Heart left ventricle (tissue), 16 donors: ENCODE data around the gene CYP19A1. TPM values are rescaled to one million over a fixed set of nuclear protein-coding genes. Genes with fewer than 3 reads are reported as not detected.

Experiments
- ATAC-seq, 4 donors: fragments of 200-7000 bp; cut with Tn5 transposase; one replicate each; pipeline ENCODE4 v1.9.1; 2020 to 2022; ENCODE audit warnings: moderate library complexity in 4 of 4, mild to moderate bottlenecking in 3 of 4, moderate number of reproducible peaks in 1 of 4
- DNase-seq, 5 donors: peaks; one replicate each; pipeline ENCODE4 v3.0.0-alpha.2; 2020
- H3K27ac ChIP-seq, 12 donors: fragments of 200-600 bp; sonication (generic) in 4 of 12; one replicate each; pipeline versions ENCODE4 v1.5.0 to v1.8.0; 2016 to 2022; ENCODE audit warnings: mild to moderate bottlenecking in 2 of 12
- H3K27me3 ChIP-seq, 9 donors: fragments of 200-600 bp; sonication (generic) in 2 of 9; one replicate each; pipeline versions ENCODE4 v1.5.1 to v1.8.0; 2016 to 2022; ENCODE audit warnings: mild to moderate bottlenecking in 3 of 9
- H3K36me3 ChIP-seq, 9 donors: fragments of 200-600 bp; sonication (generic) in 2 of 9; one replicate each; pipeline versions ENCODE4 v1.5.0 to v1.8.0; 2018 to 2022; ENCODE audit warnings: mild to moderate bottlenecking in 2 of 9
- H3K4me1 ChIP-seq, 12 donors: fragments of 200-600 bp; sonication (generic) in 4 of 12; one replicate each; pipeline versions ENCODE4 v1.5.0 to v1.8.0; 2016 to 2022; ENCODE audit warnings: mild to moderate bottlenecking in 3 of 12
- H3K4me3 ChIP-seq, 12 donors: fragments of 200-600 bp; sonication (generic) in 4 of 12; one replicate each; pipeline versions ENCODE4 v1.5.0 to v1.8.0; 2017 to 2022; ENCODE audit warnings: mild to moderate bottlenecking in 9 of 12, moderate library complexity in 4 of 12
- H3K9me3 ChIP-seq, 12 donors: fragments of 200-600 bp; sonication (generic) in 4 of 12; one replicate each; pipeline versions ENCODE4 v1.5.0 to v1.8.0; 2016 to 2022; ENCODE audit warnings: mild to moderate bottlenecking in 1 of 12
- POLR2A ChIP-seq, 2 donors: fragments of 450-650 bp; IDR thresholded peaks; one replicate each; pipeline ENCODE4 v1.6.1; 2017; ENCODE audit warnings: antibody characterized with exemption in 2 of 2, mild to moderate bottlenecking in 2 of 2, moderate library complexity in 2 of 2
- WGBS, 4 donors: extraction: QIAGEN DNeasy Blood & Tissue Kit in 2 of 4; methylation state at CpG; one replicate each; pipeline versions ENCODE4 v1.1.5 to v1.1.7; 2013 to 2018; 5-methylcytosine and 5-hydroxymethylcytosine counted together
- intact Hi-C, 10 donors: fragments of 100-400 bp; cut with DNase I; formaldehyde crosslinking; loops; one replicate each; pipeline versions ENCODE4 v1.11.1 to v1.14.2; 2022
- polyA plus RNA-seq, 2 donors: library from polyadenylated mRNA; stranded (reverse); fragments of 200-250 nt; gene quantifications; one replicate each; pipeline ENCODE4 v1.2.3, GENCODE V29; 2013
- total RNA-seq, 9 donors: library from RNA; depleted of rRNA in 2 of 9; stranded (reverse); fragments of >200 nt in 2 of 9; fragmentation: NEBNext Ultra II Directional in 3 of 9; extraction: Animal tissue kit (Norgen Biotek cat#: 25700) in 3 of 9; gene quantifications; one replicate each; pipeline versions ENCODE4 v1.1.0 to v1.2.4, GENCODE V29; 2016 to 2023
- TF ChIP-seq, protein P1 (sequence below), 12 donors: fragments of 200-600 bp; sonication (generic) in 4 of 12; IDR thresholded peaks; one replicate each; pipeline versions ENCODE4 v1.5.0 to v1.8.0; 2018 to 2022; ENCODE audit warnings: antibody characterized with exemption in 12 of 12, mild to moderate bottlenecking in 5 of 12
- donor health status: ischemic (EF 13 %, LVEDD 7.1; RV severe dilation, severe dysfunction).
- donor health status: healthy with polysubstance abuse.
- donor health status: DM: no; HTN: yes; CAD: no.
- donor health status: DM: no; HTN: no; CAD: no.
- donor health status: ischemic (EF 25% LVEDD 6.9; RV normal size, moderate dysfunction).
- donor health status: ischemic (EF 25% LVEDD 5.7; RV mildly dilated, moderate dysfunction).
- donor health status: healthy.
- donor health status: DM: yes; HTN: yes; CAD: no.
- donor health status: ischemic (EF 35%, LVEDD 5.7; RV mildly dilated, moderate dysfunction).
- donor health status: nonischemic (EF 11% LVEDD 7.7; RV severe dilation, severe dysfunction).
- donor health status: DM: yes; HTN: yes; CAD: no.
- donor health status: PGD.
- donor health status: ischemic (EF 29% LVEDD 5.4; RV normal size, mild dysfunction).
- donor health status: nonischemic (EF 23%, LVEDD 6.1; RV moderate dilation, normal function).

The CYP19A1 gene
- total and polyA plus RNA-seq, 11 donors: 0.15 to 5.4 (median 0.60) TPM

DNA sequence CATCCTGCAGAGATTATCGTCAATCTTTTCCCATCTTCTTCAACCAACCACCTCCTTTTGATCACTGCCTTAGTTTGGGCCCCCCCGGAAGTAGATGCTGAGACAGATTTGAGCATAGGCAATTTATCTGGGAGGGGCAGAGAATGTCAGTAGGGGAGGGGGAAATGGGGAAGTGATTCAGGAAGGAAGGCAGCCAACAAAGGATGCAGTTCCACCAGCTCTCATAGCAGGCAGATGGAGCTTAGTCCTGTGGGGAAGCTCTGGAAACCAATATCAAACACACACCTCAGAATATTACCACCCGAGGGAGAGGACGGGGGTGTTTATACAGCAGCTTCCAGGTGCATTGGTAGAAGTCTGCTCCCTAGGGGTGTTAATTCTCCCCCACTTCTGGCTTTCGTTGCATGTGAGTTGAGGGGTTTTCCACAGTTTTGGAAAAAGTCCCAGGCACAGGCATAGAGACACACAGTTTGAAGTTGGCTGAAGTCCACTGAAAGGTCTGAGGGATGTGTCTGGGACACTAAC is 152.2 kb downstream of the CYP19A1 start:
- no peaks in the 10 kb centered on the region for H3K36me3 ChIP-seq
- H3K27ac ChIP-seq: no peak overlapping the region
- no peak for ATAC-seq
- peaks cover 0 to 53% (median 19%) of the 10 kb centered on the region in 12 donors for H3K4me1 ChIP-seq
- H3K4me3 ChIP-seq: no peak overlapping the region
- intact Hi-C loops: no loop called here
- DNase-seq: no peak
- no peaks in the 10 kb centered on the region for H3K9me3 ChIP-seq
- TF ChIP-seq POLR2A (IDR thresholded peaks at IDR 0.05): no peak
- TF ChIP-seq, protein P1, sequence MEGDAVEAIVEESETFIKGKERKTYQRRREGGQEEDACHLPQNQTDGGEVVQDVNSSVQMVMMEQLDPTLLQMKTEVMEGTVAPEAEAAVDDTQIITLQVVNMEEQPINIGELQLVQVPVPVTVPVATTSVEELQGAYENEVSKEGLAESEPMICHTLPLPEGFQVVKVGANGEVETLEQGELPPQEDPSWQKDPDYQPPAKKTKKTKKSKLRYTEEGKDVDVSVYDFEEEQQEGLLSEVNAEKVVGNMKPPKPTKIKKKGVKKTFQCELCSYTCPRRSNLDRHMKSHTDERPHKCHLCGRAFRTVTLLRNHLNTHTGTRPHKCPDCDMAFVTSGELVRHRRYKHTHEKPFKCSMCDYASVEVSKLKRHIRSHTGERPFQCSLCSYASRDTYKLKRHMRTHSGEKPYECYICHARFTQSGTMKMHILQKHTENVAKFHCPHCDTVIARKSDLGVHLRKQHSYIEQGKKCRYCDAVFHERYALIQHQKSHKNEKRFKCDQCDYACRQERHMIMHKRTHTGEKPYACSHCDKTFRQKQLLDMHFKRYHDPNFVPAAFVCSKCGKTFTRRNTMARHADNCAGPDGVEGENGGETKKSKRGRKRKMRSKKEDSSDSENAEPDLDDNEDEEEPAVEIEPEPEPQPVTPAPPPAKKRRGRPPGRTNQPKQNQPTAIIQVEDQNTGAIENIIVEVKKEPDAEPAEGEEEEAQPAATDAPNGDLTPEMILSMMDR (IDR thresholded peaks at IDR 0.05): no peak
- 57 to 78% (median 62%) methylated on average over 4 to 5 of the region's 5 CpGs for WGBS, 4 donors
- H3K27me3 ChIP-seq: no peaks in the 10 kb centered on the region

DNA sequence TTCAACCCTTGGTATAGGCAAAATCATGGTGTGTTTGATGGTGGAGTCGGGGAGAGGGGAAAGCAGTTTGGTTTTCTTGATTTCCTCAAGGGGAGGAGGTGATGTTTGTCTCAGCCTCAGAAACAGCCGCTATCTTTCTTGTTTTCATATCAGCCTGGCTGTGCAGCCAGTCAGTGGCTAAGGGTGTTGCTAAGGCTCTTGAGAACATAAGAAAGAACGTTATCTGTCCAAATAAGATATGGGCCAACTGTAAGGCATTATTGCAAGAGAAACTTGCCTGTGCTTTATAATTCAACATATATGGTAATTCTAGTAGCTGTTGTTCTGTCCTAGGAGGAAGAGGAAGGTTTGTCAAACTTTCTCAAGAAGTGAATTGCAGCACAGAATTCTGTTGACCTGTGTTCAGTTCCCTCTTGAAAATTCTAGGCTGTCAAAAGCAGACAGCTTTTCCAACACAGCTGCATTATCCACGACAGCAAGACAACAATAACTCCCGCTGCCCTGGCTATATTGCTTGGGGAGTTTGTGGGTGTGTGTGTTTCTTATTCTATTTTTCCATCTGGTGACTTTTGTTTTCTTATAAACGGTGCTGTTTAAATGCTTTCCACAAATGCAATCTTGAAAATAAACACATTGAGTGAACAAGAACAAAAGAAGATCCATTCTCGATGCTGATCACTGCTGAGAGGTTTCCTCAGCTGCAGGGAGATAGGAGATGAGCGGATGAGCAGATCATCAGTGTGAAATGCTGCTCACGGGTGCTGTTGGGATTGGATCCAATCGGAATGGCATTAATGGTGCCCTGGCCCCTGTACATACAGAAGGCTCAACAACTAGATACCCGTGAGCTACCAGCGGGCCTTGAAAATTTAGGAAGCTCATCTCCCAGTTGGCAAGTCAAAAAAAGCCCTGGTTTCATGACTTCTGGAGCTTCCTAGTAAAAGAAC is 152.9 kb downstream of the CYP19A1 start:
- ATAC-seq (no peak), DNase-seq (no peak)
- TF ChIP-seq, protein P1 (IDR thresholded peaks at IDR 0.05): no peak
- no peak for TF ChIP-seq POLR2A (IDR thresholded peaks at IDR 0.05)
- no peak overlapping the region for H3K4me3 ChIP-seq
- peak overlapping the region in 2 of 12 donors; percentile 4 to 15 for H3K27ac ChIP-seq
- H3K4me1 ChIP-seq: peaks cover 0 to 45% (median 15%) of the 10 kb centered on the region in 12 donors
- H3K36me3 ChIP-seq: no peaks in the 10 kb centered on the region
- no peaks in the 10 kb centered on the region for H3K9me3 ChIP-seq
- no peaks in the 10 kb centered on the region for H3K27me3 ChIP-seq
- 55 to 62% (median 58%) methylated on average over 12 of the region's 12 CpGs for WGBS, 4 donors
- intact Hi-C loops: no loop called here

GRCh38 chr15:51184627-51185026 is 153.8 kb downstream of the CYP19A1 start:
- Histone ChIP-seq H3K27ac (peak overlapping the region in 5 of 12 donors; percentile 4 to 31 (median 15)), H3K27me3 (no peaks in the 10 kb centered on the region), H3K4me1 (peaks cover 0 to 37% (median 8%) of the 10 kb centered on the region in 12 donors), H3K36me3 (no peaks in the 10 kb centered on the region), H3K9me3 (no peaks in the 10 kb centered on the region), H3K4me3 (no peak overlapping the region)
- peak in 2 of 4 donors; percentile 37 to 49 for ATAC-seq
- WGBS, 4 donors: 45 to 71% (median 53%) methylated on average over 6 of the region's 6 CpGs
- intact Hi-C loops: no loop called here
- DNase-seq: no peak
- TF ChIP-seq POLR2A (IDR thresholded peaks at IDR 0.05): no peak
- TF ChIP-seq, protein P1 (IDR thresholded peaks at IDR 0.05): no peak

- H3K4me3 ChIP-seq: no peak overlapping the region
- no peak overlapping the region for H3K27ac ChIP-seq
- no peaks in the 10 kb centered on the region for H3K36me3 ChIP-seq
- H3K27me3 ChIP-seq: no peaks in the 10 kb centered on the region
- ATAC-seq (no peak), DNase-seq (no peak)
- no peaks in the 10 kb centered on the region for H3K9me3 ChIP-seq
- intact Hi-C loops: no loop called here
- TF ChIP-seq, protein P1 (IDR thresholded peaks at IDR 0.05): no peak
- H3K4me1 ChIP-seq: peaks cover 0 to 31% (median 3%) of the 10 kb centered on the region in 12 donors
- WGBS, 4 donors: 73 to 77% (median 76%) methylated on average over 5 of the region's 5 CpGs
These were observed 155.3 kb downstream of the CYP19A1 start for GRCh38 chr15:51183076-51183475.
